Activated CD4-positive, alpha-beta T cell treated with anti-CD3 and anti-CD28 coated beads for 48 hours (primary cell): ENCODE data around the gene GNAQ.

Experiments
- DNase-seq: peaks from one replicate; pipeline ENCODE4 v3.0.0-alpha.2; 2020

GNAQ gene

DNA sequence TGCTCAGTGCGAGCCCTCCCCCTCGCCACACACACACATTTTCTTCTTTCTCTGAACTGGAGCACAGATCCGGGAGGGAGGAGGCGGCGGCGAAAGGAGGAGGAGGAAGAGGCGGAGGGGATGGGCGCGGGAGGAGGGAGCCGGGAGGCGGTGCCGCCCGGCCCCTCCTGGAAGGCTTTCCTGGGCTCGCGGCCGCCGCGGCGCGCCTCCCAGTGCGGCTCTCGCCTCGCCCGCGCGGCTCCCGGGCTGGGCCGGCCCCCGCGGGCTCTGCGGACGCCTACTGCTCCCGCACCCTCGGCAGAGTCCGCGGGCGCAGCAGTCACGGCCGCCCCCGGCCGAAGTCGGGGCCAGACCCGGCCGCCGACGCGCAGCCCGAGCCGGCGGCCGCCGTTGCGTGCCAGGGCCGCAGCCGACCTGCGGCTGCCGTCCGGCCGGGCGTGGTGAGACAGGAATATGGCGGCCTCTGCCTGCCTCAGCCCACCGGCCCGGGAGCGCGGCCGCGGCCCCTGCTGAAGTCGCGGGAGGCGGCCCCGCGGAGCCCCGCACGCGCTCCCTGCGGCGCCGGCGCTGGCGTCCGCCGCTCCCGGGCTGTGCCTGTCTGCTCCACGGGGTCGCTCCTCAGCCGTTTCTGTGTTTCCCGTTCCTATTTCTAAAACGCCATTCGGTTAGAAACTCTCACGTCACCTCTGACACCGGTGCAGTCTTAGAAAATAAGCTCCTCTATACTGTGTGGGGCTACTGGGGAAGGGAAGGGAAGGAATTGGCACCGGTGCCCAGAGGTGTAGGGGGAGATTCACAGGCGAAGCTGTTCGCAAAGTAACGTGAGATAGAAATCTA is 500 bp upstream of the GNAQ start:
- peak; percentile 75 for DNase-seq

DNA sequence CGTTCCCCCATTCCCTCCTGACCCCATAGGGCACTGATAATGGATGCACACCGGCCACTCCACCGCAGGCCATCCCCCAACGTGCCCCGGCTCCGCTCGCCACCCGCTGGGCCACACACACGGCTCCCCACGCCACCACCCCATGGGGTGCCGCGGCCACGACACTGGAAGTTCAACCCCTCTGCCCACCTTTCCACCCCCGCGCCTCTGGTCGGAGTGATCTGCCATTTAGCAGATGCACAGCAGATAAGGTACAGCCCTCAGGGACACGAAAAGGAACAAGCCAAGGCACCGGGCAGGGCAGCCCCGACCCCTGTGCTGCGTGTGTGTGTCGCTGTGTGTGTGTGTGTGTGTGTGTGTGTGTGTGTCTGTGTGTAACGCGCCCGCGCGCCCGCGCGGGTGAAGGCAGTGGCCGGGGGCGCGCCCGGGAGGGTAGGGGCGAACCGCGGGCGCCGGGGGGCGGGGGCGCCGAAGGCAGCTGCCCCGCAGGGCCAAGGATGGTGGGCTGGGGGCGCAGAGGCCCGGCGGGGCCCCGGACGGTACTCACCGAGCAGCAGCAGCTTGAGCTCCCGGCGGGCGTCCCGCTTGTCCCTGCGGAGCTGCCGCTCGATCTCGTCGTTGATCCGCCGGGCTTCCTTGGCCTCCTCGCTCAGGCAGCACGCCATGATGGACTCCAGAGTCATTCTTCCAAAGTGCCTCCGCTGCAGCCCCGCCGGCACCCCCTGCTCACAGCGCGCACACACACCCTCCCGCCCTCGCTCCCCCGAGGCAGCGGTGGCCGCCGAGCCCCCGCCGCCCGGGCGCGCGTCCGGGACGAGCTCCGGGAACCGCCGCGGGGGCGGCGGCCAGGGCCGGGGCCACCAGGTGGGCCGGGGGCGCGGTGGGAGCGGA is 813 bp downstream of the GNAQ start:
- DNase-seq = peak; percentile 72

DNA sequence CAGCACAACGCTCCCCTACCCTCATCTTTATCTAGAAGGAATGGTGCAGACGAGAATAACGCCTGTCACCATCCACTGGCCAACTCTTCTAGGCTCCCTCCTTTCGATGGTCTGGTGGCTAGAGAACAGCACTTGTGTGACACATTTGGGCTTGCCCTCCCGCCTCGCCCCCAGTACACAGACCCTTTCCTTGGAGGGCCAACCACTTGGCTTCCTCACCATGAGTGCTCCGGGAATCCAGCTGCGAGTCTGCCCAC is 1.4 kb downstream of the GNAQ start:
- DNase-seq = peak; percentile 24

DNA sequence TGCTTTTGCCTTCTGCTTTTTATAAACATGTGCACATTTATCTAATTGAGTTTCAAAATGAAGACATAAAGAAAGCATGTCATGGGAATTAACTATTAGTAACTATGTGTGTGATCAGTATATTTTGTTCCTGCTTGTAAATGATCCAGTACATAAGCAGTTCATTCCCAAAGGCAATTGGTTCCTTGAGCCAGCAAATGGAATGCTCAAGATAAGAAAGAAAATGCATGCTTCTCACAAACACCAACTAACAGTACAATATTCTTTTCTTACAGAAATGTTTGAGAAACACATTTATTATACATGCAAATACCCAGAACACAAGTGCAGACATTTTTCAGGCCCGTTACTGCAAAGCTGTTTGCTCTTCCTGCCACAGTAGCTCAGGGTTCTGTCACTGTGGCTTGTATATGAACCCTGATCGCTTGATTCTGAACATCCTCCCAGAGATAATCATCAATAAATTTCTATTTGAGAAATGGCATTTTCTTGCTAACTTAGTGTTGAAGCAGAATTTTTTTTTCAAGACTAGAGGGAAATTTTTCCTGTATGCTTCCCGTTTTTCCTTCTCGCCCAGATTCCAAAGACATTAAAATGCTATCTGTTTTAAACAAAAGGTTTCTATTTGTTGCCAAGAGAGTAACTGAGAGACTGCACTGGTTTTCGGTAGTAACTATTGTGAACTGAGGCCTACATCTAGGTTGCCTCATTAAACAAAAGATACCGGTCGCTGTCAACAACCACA is 1.9 kb downstream of the GNAQ start:
- DNase-seq = no peak

DNA sequence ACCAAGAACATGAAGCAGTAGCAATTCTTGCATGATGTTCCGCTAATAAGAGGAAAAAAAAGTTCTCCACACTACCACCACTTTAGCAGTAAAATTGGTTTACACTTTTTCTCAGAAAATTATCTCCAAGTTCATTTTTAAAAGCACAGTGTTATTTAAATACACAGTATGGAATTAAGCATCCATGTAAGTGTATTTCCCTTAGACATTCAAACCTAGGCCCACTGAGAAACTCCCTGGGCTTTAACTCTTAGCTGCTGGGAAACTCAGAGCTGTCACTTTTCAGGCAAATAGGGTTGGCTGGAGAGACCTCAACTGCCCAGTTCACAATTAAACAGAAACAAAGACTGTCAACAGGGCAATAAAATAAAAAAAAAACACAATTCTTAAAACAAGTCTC is 2.7 kb downstream of the GNAQ start:
- DNase-seq = no peak

DNA sequence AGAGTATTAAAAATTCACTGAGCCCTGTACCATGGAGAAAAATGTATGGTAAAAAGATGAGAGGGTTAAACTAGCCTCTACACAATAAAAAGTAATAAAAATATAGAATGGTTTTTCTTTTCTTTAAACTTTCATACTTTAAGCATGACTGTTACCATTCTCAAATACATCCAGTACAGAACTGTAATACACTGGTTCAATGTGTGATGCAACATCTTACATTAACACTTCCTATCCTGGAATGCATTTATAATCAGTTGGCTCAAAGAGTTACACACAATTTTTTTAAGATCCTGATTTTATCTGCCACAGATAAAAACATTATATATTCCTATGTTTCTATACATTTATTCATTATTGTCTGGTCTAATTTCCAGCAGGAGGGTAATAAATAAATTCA is 4.7 kb downstream of the GNAQ start:
- no peak for DNase-seq

DNA sequence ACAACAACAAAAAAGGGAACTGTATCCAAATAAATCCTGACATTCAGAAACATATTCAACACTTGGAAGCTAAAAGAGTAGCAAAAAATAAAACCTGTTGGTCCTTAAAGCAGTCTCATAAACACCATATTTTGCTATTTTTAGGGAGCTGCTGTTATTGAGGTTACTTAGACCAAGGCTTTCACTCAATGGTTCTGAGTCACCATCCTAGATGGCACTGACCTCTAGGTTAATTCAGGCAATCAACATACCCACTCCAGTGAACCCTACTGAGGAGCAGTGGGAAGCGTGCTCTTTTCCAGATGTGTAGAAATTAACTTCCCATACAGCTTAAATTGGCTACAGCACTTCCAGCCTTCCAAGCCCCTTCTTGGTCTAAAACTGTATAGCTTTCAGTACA is 5.2 kb downstream of the GNAQ start:
- DNase-seq = no peak

DNA sequence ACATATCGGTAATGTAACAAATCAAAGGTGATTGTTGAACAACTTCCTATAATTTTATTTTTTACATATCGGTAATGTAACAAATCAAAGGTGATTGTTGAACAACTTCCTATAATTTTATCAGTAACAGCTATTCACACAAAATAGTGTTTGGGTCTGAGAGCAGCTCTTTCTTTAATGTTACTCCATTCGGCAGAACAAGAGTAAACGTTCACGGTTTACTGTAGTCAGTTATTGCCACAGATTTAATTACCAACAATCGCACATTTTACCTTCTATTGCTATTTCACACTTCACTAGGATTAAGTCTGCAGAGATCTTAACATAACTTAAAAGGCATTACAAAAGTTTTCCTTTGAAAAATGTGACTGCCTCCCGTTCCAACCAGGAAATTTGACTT is 6.4 kb downstream of the GNAQ start:
- no peak for DNase-seq

DNA sequence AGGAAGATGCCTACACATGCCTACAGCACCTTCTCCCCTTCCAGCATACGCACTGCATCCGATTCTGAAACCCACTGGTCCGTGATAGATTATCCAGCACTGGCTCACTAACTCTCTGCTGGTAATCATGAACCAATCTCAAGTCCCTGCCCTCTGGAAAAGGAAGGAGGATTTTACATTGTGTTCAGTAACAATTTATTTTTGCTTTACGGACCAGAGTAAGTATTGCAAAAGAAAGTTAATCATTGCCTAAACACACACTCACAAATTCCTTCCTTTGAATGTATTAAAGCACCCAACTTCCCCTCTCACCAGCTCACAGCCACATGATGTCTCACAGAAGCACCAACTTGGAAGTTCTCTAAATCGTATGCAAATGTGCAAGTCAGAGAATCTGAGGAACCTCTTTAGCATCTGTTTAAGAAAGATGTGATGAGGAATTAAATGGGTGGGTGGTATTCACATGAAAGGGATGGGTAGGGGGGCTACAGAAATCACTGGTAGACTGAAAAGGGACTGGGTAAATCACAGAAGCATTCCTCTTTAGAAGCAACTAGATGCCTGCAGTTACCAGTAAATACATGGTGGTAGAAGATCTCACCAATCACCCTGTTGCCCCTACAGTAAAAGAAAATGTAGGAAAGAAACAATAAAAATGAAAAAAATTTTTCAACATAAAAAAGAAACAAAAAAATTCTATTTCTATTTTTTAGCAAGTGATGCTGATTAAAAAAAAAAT is 8.4 kb downstream of the GNAQ start:
- DNase-seq = no peak

DNA sequence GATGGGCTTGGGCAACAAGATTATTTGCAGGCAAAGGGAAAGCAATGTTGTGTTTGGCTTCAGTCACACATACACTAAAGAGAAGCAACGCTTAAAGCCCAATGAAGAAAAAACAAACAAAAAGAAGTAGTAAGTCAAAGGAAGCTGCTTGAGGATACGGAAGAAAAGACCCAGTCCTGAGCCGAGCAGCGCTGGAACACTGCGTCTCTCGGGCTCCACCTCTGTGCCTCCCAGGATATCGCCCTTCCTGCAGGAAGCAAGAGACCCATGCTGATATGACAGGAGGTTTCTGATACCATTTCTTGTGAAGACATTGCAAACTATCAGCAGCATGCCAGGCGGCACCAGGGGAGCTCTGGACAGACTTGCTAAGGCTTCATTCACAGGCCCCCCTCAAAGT is 9.9 kb downstream of the GNAQ start:
- DNase-seq = no peak

DNA sequence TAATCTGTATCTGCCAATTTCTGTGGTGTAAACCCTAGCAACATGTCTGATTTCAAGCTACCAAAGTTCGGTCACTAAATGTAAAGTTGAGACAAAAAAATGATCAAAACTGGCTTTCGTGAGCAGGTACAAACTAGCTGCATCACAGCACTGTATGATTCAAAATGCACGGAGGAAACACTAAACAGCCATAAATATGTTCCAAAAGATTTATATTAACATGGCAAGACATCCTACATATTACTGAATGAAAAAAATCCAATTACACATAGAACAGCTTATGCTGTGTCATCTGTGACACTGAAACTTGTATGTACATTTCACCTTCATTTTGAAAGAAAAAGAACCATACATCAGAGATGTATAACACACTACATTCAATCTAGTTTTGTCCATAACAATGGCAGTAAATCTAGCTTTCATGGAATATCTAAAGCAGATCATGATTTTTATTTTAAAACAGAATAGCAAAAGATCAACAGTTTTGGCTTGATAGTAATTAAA is 14.4 kb downstream of the GNAQ start:
- DNase-seq = no peak

DNA sequence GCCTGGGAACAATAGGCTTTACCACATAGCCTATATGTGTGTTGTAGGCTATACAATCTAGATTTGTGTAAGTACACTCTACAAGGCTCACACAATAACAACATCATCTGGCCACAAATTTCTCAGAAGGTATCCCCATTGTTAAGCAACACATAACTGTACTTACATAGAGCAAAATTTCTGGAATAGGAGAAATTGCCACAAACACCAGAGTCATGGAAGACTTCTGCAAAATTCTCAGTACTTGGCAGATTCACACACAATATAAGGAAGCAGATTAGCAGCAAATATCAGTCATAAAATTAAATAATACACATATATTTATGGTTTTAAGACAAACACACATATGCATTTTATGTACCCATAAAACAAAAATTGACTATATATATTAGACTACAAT is 16.4 kb downstream of the GNAQ start:
- DNase-seq = no peak

DNA sequence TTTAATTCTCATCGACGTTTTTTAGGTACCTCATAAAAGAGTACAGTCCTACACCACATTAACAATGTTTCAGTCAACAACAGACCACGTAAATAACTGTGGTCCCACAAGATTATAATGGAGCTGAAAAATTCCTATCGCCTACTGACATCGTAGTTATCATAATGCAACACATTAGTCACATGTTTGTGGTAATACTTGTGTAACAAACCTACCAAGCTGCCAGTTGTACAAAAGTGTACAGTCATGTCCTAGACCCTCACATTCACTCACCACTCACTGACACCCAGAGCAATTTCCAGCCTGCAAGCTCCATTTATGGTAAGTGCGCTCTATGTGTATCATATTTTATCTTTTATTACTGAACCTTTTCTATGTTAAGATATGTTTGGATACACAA is 16.8 kb downstream of the GNAQ start:
- DNase-seq = no peak

DNA sequence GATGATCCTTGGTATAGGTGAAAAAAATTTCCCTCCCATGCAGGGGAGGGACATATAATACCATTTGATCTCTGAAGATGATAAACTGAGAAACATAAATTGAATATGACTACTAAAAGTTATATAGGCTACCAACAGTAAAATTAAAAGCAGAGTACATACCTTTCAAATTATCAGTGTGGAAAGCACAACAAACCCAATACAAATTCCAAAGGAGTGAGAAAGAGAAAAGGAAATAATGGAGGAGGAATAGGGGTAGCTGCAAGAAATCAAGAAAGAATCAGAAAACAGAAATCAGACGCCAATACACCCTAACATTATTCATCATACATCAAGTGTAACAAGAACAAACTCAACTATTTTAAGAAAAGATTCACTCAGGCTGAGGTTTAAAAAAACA is 17.7 kb downstream of the GNAQ start:
- no peak for DNase-seq

DNA sequence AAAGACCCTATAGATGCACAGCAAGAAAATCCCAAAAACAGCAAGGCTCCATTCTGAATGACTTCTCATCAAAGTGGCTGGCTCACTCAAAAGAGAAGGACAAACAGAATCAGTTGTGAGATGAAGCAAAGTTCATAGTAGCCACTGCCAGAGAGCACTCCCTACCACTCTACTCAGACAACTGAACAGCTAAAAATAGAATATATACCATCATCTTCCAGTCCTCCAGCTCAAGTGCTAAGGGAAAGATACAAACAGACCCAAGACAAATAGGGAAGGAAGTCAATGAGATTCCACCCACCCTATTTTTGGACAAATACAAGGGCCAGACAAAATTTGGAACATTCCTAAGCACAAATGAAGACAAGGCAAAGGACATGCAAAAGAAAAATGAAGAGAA is 20.6 kb downstream of the GNAQ start:
- no peak for DNase-seq

DNA sequence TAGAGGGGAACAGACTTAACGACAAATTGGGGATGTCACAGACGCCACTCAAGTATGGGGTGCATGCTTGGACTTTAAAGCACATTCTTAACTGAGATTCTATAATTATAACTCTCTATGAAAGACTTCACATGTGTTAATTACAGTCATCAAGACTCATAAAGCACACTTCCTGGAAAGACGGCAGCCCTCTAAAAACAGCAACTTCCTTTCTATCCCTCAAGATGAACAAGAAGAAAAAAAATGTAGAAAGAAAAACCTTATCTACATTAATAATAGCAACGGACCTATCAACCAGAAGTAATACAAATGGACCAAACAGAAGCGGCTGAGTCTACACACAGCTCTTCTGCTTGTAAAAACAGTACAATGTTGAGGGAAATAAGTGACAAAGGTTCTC is 21.2 kb downstream of the GNAQ start:
- no peak for DNase-seq

DNA sequence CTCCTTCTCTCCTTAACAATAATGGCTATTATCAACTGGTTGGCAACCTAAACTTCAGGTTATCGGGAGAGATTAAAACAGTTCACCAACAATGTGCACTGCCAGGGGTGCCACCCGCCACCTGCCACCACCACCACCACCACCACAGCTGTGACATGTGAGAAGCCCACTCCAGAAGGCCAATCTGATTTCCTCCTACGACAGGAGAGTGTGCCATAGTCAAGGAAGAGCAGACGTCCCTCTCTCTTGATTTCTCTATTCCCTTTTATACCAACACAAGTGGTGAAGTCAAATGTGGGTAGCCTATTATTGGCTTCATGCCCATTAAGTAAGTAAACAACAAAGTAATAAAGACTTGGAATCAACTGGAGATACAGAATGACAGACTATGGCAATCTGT is 22.4 kb downstream of the GNAQ start:
- DNase-seq = no peak

DNA sequence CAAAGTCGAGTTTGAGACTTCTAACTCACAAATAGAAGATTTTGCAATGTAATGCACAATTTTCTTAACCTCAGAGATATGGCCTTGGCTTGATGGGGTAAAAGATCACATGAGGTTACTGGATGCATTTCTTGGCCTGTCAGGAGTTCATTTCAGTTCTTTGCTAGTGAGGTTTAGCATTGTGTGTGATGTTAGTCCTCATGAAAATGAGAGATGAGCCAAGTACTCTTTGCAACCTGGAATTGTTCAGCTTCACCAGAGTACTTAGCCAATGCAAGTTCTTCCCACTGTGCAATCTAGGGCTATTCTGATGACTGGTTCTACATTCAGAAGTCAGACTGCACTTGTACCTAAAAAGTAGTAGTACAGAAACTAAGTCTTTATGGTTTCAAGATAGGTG is 24.9 kb downstream of the GNAQ start:
- no peak for DNase-seq

DNA sequence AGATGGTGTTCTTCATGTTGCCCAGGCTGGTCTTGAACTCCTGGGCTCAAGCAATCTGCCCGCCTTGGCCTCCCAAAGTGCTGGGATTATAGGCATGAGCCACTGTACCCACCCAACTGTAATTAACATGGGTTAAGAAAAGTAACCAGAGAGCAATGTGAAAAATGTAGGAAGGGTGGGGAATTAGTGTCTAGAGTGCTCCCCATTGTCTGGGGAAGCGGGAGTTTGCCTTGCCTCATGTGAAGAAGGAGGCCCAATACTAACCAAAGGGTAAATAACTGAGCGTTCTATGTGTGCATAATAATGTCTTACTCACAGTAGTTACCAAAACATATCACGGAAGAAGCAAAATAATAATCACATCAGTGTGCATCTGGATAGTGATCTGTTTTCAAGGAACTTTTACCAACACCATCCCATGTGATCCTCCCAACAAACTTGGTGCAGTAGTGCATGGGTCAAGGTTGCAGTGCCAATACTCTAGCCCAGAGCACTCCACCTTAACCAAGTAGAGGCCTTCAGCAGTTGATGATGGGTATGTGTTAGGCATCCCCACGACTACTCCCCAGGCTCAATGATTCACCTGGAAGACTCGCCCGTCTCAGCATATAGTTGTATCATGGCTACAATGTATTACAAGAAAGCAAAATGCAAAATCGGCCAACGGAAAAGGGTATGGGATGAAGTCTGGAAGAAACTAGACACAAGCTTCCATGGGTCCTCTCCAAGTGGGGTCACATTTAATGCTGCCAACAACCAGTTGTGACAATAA is 26.2 kb downstream of the GNAQ start:
- DNase-seq = no peak

DNA sequence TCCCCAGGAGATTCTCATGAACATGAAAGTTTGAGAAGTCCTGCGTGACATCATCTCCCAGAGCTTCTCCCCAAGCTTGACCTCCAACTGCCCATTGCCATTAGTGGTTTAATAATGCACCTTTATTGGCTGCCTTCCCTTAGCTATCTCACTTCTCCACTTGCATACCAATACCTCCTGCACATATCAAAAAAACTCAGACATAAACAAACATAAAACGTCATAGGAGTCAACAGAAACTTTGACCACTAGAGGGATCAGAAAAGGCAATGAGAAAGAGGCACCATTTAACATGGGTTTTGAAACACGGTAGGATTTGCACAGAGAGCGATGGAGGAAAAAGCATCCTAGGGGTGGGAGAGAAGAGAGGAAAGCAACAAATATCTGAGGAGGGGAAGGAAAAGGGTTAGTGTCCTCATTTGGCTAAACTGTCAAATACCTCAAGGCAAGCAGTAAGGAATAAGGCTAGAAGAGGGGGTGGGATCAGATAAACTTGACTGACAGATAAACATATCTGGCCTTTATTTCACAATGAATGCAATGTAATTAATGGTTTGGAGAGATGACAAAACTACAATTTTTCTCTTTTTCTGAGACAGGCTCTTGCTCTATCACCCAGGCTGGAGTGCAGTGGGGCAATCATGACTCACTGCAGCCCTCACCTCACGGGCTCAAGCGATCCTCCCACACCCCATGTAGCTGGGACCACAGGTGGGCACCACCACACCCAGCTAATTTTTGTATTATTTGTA is 27.0 kb downstream of the GNAQ start:
- no peak for DNase-seq

DNA sequence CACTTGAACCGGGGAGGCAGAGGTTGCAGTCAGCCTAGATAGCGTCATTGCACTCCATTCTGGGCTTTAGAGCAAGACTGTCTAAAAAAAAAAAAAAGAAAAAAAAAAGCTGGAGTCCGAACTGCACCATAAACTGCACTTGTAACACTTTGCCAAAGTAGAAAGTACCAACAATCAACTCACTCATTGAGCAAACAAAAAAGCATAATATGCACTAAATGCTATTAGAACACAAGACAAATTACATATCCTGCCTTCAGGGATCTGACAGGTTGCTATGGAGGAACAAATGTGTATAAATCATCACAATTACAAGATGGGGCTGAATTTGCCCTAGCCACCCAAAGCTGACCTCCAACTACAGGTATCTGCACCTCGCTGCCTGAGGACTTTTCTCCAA is 27.9 kb downstream of the GNAQ start:
- no peak for DNase-seq
